Vagina (tissue), 2 donors: Measurements from ENCODE around the gene ST6GAL1.

Experiments used
- POLR2A ChIP-seq, 2 donors: fragments of 450-650 bp; IDR thresholded peaks; one replicate each; pipeline ENCODE4 v1.6.1; 2017; ENCODE audit warnings: antibody characterized with exemption in 2 of 2, mild to moderate bottlenecking in 2 of 2, moderate library complexity in 2 of 2
- TF ChIP-seq, protein P1 (sequence below), 3 experiments: fragments of 450-650 bp in 2 of 3; fragments of 200-600 bp in 1 of 3; sonication (generic) in 1 of 3; IDR thresholded peaks; one replicate each; pipeline ENCODE4 v1.5.1; 2017 to 2019; ENCODE audit warnings: antibody characterized with exemption in 3 of 3, mild to moderate bottlenecking in 2 of 3, moderate library complexity in 2 of 3

DNA sequence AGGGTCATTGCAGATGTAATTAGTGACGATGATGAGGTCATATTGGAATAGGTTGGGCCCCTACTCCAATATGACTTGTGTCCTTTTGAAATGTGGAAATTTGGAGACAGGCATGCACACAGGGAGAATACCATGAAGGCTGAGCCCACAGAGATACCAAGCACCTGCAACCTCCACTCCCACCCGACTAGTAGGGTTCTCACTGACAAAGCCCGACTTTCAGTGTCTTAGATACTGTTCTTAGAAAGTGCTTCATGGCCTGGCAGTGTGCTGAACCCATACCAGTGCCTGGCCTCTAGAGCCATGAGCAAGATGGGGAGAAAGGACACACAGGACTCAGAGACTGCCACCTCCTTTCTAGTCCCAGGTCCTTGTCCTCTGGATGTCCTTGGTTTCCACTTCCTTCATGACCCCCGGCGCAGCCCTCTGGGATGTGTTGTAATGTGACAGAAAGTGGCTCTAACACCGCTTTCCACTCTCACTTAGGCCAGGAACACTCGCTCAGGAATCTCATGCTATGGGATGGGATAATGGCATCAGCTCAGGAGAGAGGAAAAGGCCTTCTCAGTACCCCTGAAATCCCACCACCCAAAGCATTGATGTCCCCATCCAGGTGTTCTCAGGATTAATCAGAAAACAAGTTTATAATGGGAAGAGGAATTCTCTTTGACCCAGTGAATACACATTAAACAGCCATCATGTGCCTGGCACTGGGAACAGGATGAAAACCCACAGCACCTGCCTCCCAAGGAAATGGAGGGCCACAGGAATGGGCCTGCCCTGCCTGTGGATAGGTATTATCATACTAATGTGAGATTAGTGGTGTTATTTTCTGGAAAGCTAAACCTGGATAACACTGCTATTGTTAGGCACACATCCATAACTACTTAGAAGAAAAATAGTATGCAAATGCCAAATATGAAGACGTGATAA, 149.0 kb downstream of the ST6GAL1 start:
- TF ChIP-seq POLR2A (IDR thresholded peaks at IDR 0.05), result no peak
- TF ChIP-seq, protein P1, sequence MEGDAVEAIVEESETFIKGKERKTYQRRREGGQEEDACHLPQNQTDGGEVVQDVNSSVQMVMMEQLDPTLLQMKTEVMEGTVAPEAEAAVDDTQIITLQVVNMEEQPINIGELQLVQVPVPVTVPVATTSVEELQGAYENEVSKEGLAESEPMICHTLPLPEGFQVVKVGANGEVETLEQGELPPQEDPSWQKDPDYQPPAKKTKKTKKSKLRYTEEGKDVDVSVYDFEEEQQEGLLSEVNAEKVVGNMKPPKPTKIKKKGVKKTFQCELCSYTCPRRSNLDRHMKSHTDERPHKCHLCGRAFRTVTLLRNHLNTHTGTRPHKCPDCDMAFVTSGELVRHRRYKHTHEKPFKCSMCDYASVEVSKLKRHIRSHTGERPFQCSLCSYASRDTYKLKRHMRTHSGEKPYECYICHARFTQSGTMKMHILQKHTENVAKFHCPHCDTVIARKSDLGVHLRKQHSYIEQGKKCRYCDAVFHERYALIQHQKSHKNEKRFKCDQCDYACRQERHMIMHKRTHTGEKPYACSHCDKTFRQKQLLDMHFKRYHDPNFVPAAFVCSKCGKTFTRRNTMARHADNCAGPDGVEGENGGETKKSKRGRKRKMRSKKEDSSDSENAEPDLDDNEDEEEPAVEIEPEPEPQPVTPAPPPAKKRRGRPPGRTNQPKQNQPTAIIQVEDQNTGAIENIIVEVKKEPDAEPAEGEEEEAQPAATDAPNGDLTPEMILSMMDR (IDR thresholded peaks at IDR 0.05), result no peak
